Thoracic aorta (tissue), 2 donors: ENCODE measurements around the gene CPB2. TPM values are rescaled to one million over a fixed set of nuclear protein-coding genes. Genes with fewer than 3 reads are reported as not detected.

ENCODE experiments used
- ATAC-seq: fragments of 150-250 bp; one replicate; pipeline ENCODE4 v1.8.0; 2017; ENCODE audit warnings: low read depth; ENCODE audit not compliant: insufficient number of reproducible peaks, low FRiP score
- DNase-seq: peaks from one replicate; pipeline ENCODE4 v3.0.0-alpha.2; 2020; ENCODE audit warnings: low spot score
- H3K27ac ChIP-seq, 2 donors: fragments of 200-600 bp; sonication (generic); 1 replicate in 1 of 2; 2 replicates in 1 of 2; pipeline ENCODE4 v1.5.1; 2016; ENCODE audit warnings: mild to moderate bottlenecking in 2 of 2, moderate library complexity in 2 of 2
- H3K27me3 ChIP-seq: fragments of 200-600 bp; sonication (generic); replicated peaks from 2 replicates; pipeline ENCODE4 v1.6.0; 2016; ENCODE audit warnings: mild to moderate bottlenecking; ENCODE audit not compliant: insufficient read depth
- H3K36me3 ChIP-seq: fragments of 200-600 bp; sonication (generic); one replicate; pipeline ENCODE4 v1.5.1; 2016
- H3K4me1 ChIP-seq, 2 donors: fragments of 200-600 bp; sonication (generic); 1 replicate in 1 of 2; 2 replicates in 1 of 2; pipeline versions ENCODE4 v1.5.1 to v1.6.0; 2016; ENCODE audit warnings: low read depth in 2 of 2, mild to moderate bottlenecking in 1 of 2; ENCODE audit not compliant: control insufficient read depth in 1 of 2
- H3K4me3 ChIP-seq: fragments of 200-600 bp; sonication (generic); 2 replicates; pipeline ENCODE4 v1.5.1; 2016; ENCODE audit warnings: mild to moderate bottlenecking
- H3K9me3 ChIP-seq: fragments of 200-600 bp; sonication (generic); 2 replicates; pipeline ENCODE4 v1.5.1; 2016
- CTCF ChIP-seq: fragments of 200-600 bp; sonication (generic); IDR thresholded peaks from one replicate; pipeline ENCODE4 v1.5.1; 2019; ENCODE audit warnings: antibody characterized with exemption
- total RNA-seq, 2 donors: library from RNA; depleted of rRNA; stranded (reverse); fragments of >200 nt; gene quantifications; one replicate each; pipeline versions ENCODE4 v1.1.0 to v1.2.3, GENCODE V29; 2016

Gene CPB2
- total RNA-seq, 2 donors from 2014 or later, result not detected

- ATAC-seq (no peak), DNase-seq (no peak)
- peaks cover 27% of the 10 kb centered on the region for H3K36me3 ChIP-seq
Measured at GRCh38 chr13:46015366-46015765, 89.5 kb downstream of the CPB2 start.

GRCh38 chr13:46012404-46012803 lies 92.4 kb downstream of the CPB2 start:
- ATAC-seq (no peak), DNase-seq (no peak)
- Histone ChIP-seq H3K4me3 (no peak overlapping the region), H3K27ac (no peak overlapping the region), H3K36me3 (peaks cover 30% of the 10 kb centered on the region), H3K9me3 (no peaks in the 10 kb centered on the region), H3K4me1 (no peaks in the 10 kb centered on the region), H3K27me3 (no peaks in the 10 kb centered on the region)
- TF ChIP-seq CTCF, result no peak

More at GRCh38 chr13:46015366-46015765, 89.5 kb downstream of the CPB2 start:
- Histone ChIP-seq H3K9me3 (no peaks in the 10 kb centered on the region), H3K27ac (no peak overlapping the region), H3K4me1 (no peaks in the 10 kb centered on the region), H3K4me3 (no peak overlapping the region), H3K27me3 (no peaks in the 10 kb centered on the region)
- TF ChIP-seq CTCF, result no peak

- Histone ChIP-seq H3K27ac (no peak overlapping the region), H3K4me1 (no peaks in the 10 kb centered on the region), H3K36me3 (peaks cover 24% of the 10 kb centered on the region), H3K4me3 (no peak overlapping the region), H3K9me3 (no peaks in the 10 kb centered on the region), H3K27me3 (no peaks in the 10 kb centered on the region)
- no peak for TF ChIP-seq CTCF
- no peak for DNase-seq
- ATAC-seq, result no peak
Measured at GRCh38 chr13:46010148-46010547, 94.7 kb downstream of the CPB2 start.

- Histone ChIP-seq H3K27ac (no peak overlapping the region), H3K36me3 (peaks cover 24% of the 10 kb centered on the region), H3K4me3 (no peak overlapping the region), H3K4me1 (no peaks in the 10 kb centered on the region), H3K27me3 (no peaks in the 10 kb centered on the region), H3K9me3 (no peaks in the 10 kb centered on the region)
- DNase-seq (no peak), ATAC-seq (no peak)
- TF ChIP-seq CTCF, result no peak
Measured at GRCh38 chr13:46008631-46009030, 96.2 kb downstream of the CPB2 start.

- H3K4me3 ChIP-seq, result no peak overlapping the region
- DNase-seq (no peak), ATAC-seq (no peak)
- H3K4me1 ChIP-seq, result no peaks in the 10 kb centered on the region
- TF ChIP-seq CTCF, result no peak
- H3K27me3 ChIP-seq, result no peaks in the 10 kb centered on the region
- no peaks in the 10 kb centered on the region for H3K9me3 ChIP-seq
- H3K36me3 ChIP-seq, result peaks cover 15% of the 10 kb centered on the region
- H3K27ac ChIP-seq, result no peak overlapping the region
Measured at GRCh38 chr13:46006688-46007452, 98.0 kb downstream of the CPB2 start.
